ENCODE data around the gene LANCL2.

LANCL2 gene

GRCh38 chr7:55436457-55436856, 71.3 kb downstream of the LANCL2 start:
- TF ChIP-seq CTCF (IDR thresholded peaks at IDR 0.05) = no peak

DNA sequence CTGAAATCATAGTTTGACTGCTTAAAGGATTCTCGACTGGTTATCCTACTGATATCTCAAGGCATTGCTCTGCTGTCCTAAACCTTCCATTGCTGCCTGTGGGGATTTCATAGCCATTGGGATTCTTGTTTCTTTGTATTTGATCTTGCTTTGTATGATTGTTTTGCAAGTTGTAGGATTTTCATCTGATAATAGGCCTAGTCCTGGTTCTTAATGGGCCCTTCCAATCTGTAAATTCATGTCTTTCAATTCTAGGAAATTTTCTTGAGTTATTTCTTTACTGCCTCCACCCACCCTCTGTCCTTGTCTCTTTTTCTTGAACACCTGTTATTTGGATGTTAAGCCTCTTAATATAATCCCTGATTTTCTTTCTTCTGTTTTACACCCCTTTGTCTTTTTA, 72.2 kb downstream of the LANCL2 start:
- no peak for TF ChIP-seq CTCF (IDR thresholded peaks at IDR 0.05)

GRCh38 chr7:55438085-55438756, 73.1 kb downstream of the LANCL2 start:
- no peak for TF ChIP-seq CTCF (IDR thresholded peaks at IDR 0.05)

DNA sequence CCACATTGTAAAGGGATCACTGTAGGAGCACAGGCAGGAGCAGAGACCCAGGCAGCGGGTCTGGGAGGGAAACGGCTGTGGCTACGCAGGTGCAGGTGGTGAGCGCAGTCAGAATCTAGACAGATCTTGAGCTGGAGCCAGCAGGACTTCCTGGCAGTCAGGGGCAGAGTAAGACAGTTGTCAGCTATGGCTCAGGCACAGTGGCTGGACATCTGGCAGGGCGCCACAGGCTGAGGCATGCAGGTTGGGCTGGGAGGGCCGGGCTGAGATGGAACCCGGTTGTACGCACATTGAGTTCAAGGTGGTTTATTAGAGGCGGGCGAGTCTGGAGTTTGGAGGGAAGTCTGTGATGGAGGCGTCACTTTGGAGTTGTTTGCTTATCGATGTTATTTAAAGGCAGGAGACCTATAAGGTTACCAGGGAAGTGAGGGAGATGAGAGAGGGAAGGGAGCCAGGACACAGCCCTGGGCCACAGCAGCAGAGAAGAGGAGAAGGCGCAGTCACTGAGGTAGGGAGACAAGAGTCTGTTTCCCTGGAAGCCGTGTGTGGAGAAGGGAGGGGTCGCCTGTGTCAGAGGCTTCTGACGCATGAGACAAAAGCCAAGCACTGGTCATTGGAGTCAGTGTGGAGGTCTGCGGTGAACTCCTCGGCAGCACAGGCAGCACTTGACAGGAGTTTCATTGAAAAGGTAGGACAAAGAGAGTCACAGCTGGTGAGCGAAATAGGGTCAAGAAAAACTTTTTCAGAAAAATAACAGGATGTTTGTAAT, 73.8 kb downstream of the LANCL2 start:
- TF ChIP-seq CTCF (IDR thresholded peaks at IDR 0.05) = no peak

DNA sequence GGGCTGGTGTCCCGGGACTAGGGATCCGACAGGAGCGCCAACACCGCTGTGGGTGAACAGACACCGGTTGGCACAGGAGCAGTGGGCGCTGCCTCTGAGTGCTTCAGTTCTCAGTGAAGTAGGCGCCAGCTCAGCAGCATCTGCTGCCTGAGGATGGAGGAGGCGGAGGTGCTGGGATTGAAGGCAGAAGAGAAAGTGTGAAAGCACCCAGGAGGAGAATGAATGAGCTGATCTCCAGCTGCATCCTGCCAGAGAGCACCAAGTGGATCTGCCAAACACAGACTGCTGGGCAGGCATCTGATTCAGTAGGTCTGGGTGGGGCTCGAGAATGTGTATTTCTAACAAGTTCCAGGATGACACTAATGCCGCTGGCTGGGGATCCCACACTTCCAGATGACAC, 74.5 kb downstream of the LANCL2 start:
- no peak for TF ChIP-seq CTCF (IDR thresholded peaks at IDR 0.05)

DNA sequence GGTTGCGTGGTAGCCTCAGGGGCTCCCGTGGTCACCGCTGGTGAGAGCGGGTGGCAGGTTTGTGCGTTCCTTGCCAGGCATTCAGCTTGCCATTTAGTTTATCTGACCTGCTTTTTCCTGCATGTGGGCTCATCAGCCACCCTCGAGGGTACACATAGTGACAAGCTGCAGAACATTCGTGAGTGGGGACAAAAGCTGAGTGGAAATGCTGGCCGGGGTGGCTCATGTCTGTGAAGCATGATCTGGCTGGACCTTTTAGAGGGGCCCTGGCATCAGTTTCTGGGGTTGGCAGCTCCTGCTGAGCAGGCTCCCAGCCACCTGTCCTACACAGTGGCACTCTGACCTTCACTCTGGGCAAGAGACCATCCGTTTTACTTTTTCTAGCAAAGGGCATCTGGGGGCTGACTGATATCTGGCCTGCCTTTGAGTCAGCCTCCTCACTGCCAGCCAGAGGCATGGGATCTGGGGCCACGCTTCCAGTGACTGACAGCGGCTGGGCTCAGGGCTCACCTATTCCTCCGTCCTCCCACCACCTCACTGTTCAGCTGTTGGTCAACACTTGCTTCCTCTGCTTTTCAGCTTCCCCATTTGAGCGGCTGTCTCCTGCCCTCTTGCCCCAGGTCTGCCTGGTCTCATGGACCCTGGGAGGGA, 75.0 kb downstream of the LANCL2 start:
- no peak for TF ChIP-seq CTCF (IDR thresholded peaks at IDR 0.05)

DNA sequence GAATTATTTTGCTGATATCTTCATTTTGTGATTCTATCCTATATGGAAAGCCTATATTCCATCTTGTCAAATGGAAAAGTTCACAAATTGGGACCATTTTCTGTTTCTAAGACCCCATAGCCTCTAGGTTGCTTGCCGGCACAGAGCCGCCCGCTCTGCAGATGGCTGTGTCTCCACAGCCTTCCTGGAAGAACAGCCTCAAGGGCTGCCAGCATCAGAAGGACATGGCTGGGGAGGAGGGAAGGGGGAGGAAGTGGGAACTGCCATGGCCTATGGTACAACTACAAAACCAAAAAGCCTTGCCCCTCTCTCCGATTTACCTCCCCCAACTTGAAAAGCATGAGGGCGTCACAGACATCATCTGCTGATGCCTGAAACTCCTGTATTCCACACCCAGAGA, 75.9 kb downstream of the LANCL2 start:
- no peak for TF ChIP-seq CTCF (IDR thresholded peaks at IDR 0.05)

Measured in LNCAP (cell line).